GM21619 (cell line): ENCODE measurements around the gene ZNF8.
A peak's percentile ranks its signal among the peaks of the same experiment; 100 is the strongest.
"Not testable (repeated sequence)": the region's sequence is repeated elsewhere in the genome, so short reads cannot be mapped to it uniquely, and the experiment has no call there.

Experiments used
- ATAC-seq: cut with Tn5 transposase; IDR thresholded peaks from one replicate; pipeline ENCODE4 v1.9.1; 2021; ENCODE audit not compliant: unreplicated experiment

ZNF8 gene

DNA sequence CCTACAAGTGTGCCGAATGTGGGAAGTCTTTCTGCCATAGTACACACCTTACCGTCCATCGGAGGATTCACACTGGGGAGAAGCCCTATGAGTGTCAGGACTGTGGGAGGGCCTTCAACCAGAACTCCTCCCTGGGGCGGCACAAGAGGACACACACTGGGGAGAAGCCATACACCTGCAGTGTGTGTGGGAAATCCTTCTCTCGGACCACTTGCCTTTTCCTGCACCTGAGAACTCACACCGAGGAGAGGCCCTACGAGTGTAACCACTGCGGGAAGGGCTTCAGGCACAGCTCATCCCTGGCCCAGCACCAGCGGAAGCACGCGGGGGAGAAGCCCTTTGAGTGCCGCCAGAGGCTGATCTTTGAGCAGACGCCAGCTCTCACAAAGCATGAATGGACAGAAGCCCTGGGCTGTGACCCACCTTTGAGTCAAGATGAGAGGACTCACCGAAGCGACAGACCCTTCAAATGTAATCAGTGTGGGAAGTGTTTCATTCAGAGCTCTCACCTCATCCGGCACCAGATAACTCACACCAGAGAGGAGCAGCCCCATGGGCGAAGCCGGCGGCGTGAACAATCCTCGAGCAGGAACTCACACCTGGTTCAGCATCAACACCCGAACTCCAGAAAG is 16.1 kb downstream of the ZNF8 start:
- no peak for ATAC-seq

- ATAC-seq = no peak
Measured at GRCh38 chr19:58296104-58296503, 17.3 kb downstream of the ZNF8 start.

GRCh38 chr19:58300620-58301019 is 21.9 kb downstream of the ZNF8 start:
- no peak for ATAC-seq

- ATAC-seq = no peak
Measured at GRCh38 chr19:58304255-58304654, 25.5 kb downstream of the ZNF8 start.

GRCh38 chr19:58304748-58305064 is 26.0 kb downstream of the ZNF8 start:
- no peak for ATAC-seq

- peak; percentile 97 for ATAC-seq
Measured at GRCh38 chr19:58305065-58305931, 26.5 kb downstream of the ZNF8 start, which contains the start of gene ERVK3-1. ERVK3-1 (plus strand) TSS chr19:58305377; CDS start chr19:58312169, 6,792 bp downstream.

DNA sequence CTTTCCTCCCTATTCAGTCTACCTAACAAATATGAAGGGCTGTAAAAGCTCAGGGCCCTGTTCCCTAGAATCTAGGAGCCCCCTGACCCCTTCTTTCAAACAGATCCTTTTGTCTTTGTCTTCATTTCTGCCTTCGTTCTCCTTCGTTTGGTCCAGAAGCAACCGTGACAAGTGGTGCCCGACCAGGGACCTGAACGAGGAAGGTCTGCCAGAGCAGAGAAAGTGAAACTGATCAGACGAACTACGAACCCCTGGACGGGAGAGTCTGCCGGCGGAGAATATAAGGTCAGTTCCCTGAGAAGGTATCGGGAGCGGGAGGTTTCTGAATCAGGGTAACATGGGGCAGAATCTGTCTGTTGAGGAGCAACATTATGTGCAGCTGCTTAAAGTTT is 27.2 kb downstream of the ZNF8 start:
- no peak for ATAC-seq

GRCh38 chr19:58307736-58308135 is 29.0 kb downstream of the ZNF8 start:
- no peak for ATAC-seq

- not testable (repeated sequence) for ATAC-seq
Measured at GRCh38 chr19:58310685-58311084, 31.9 kb downstream of the ZNF8 start.

DNA sequence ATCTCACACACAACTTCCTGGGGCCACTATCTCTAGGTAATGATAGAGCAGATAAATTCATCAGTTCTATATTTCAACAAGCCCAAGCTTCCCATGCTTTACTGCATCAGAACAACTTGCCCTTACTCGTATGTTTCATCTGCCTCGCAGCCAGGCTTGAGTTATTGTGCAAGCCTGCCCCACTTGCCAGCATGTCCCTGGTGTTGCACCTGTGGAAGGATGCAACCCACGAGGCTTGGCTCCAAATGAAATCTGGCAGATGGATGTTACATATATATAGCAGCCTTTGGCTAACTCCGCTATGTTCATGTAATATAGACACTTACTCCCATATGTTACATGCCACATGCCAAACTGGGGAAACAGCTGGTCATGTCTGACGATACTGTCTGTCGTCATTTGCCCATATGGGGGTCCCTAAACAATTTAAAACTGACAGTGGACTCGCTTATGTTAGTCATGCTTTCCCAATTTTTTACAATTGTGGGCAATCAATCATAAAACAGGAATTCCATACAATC is 32.6 kb downstream of the ZNF8 start:
- ATAC-seq = no peak

GRCh38 chr19:58315580-58315979 is 36.8 kb downstream of the ZNF8 start:
- no peak for ATAC-seq

DNA sequence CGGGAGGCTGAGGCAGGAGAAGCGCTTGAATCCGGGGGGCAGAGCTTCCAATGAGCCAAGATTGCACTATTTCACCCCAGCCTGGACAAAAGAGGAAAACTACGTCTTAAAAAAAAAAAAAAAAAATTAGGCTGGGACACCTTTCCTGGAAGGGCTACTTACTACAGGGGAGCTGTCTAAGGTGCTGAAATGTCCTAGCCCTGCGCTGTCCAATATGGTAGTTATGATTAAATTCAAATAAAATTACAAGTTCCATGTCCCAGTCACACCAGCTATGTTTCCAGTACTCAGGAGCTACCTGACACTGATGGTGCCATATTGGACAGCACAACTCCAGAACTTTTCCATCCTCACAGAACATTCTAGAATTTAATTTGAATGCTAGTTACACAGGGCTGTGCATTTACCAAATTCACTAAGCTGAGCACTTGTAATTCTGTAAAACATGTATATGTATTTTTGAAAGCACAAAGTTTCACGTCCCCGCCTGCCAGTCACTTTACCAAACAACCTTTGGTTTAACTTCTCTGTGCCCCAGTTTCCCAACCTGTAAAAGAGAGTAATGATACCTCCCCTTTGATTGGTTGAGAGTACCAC is 38.8 kb downstream of the ZNF8 start:
- no peak for ATAC-seq

DNA sequence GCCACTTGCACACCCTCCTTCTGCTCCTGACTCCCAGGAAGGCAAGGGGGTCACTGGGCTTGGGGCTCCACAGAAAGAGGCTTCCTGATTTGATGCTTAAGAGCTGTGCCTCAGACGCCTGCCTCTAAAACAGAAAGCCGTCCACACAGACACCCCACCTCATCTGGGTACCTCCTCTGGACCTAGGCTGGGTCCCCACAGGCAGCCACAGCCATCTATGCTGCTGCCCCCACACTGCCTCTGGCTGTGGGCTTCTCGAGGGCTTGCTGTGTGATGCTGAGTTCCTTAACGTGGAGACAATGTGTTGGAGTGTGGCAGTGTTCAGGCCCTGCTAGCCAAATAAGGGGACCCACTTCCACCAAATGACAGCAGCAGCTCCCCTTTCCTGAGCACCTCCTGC is 39.5 kb downstream of the ZNF8 start:
- ATAC-seq = no peak

GRCh38 chr19:58319241-58319640 is 40.5 kb downstream of the ZNF8 start:
- ATAC-seq = no peak

DNA sequence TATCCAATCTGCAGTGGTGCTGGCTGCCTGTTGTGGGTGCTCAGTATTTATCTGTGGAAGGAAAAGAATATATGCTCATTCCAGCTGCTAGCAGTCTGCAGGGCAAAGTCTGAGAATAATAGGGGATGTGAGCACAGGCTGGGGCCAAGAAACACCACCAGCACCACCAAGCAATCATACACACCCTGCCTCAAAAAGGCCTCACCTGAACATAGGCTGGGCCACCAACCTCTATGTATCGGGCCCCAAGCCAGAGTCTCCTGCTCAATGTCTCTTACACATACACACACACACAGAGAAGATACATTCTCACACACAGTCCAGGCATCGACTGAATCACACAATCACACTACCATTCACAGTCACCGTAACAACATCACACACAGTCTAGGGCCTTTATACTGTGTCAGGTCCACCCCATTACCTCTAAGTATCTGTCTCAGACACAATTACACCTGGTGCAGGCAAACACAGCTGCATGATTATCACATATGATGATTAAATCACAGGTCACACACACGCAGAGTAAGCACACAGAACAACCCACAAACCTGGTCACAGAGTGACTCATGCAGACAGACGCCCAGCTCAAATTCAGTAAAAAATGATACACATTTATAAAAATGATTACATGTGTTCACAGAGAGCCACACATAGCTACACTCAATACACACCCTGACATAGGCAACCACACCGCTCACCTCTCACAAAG is 46.7 kb downstream of the ZNF8 start:
- no peak for ATAC-seq

DNA sequence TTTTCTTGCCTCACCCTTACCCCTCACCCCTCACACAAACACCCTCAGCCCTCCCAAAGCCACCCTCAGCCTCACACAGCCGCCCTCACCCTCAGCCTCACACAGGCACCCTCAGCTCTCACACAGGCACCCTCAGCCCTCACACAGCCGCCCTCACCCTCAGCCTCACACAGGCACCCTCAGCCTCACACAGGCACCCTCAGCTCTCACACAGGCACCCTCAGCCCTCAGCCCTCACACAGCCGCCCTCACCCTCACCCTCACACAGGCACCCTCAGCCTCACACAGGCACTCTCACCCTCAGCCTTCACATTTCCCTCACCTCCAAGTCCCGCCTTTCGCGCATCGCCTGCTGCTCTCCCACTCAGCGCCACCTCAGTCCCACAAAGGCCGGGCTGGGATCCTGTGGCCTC is 47.8 kb downstream of the ZNF8 start:
- no peak for ATAC-seq

- ATAC-seq = peak; percentile 88
Measured at GRCh38 chr19:58326914-58327726, 48.4 kb downstream of the ZNF8 start, which contains the start of gene ZSCAN22. ZSCAN22 (plus strand) TSS chr19:58326994; CDS start chr19:58334803, 7,809 bp downstream.

DNA sequence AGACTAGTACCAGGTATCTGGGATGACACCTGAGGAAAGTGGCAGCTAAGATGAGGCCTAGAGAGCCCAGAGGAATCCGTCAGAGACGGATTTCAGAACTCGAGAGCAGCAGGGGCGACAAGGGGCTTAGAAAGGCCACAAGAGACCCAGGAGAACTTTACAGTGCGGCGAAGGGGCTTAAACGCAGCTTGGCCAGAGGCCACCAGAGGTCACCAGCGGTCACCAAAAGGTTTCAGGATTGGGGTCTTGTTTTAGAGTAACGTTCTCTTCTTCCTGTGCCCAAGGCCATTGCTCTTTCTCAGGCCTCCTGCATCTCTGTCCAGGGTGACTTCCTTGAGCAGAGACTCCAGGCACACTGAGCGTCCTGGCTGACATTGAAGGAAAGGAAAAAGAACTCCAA is 50.2 kb downstream of the ZNF8 start:
- ATAC-seq = no peak

- no peak for ATAC-seq
Measured at GRCh38 chr19:58330458-58330857, 51.7 kb downstream of the ZNF8 start.

DNA sequence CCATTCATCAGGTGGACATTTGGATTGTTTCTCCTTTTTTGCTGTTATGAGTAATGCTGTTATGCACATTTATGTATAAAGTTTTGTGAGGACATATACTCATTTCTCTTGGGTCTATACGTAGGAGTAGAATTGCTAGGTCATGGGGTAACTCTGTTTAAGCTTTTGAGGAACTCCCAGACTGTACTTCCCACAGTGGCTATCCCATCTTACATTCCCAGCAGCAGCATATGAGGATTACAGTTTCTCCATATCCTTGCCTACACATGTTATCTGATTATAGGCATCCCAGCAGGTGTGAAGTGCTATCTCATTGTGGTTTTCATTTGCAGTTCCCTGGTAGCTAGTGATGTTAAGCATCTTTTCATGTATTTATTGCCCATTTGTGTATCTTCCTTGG is 53.9 kb downstream of the ZNF8 start:
- no peak for ATAC-seq
